MM.1S (cell line): Measurements from ENCODE around the gene ZC3H12A.

Experiments used
- EZH2phosphoT487 ChIP-seq: fragments of 300-600 bp; sonication (generic); IDR thresholded peaks from 2 replicates; pipeline ENCODE4 v1.6.1; 2018; ENCODE audit warnings: antibody characterized with exemption, low read length
- TF ChIP-seq, protein P1 (sequence below): fragments of 300-600 bp; sonication (generic); IDR thresholded peaks from 2 replicates; pipeline ENCODE4 v1.5.1; 2016; ENCODE audit warnings: antibody characterized with exemption, low read length, mixed read lengths

DNA sequence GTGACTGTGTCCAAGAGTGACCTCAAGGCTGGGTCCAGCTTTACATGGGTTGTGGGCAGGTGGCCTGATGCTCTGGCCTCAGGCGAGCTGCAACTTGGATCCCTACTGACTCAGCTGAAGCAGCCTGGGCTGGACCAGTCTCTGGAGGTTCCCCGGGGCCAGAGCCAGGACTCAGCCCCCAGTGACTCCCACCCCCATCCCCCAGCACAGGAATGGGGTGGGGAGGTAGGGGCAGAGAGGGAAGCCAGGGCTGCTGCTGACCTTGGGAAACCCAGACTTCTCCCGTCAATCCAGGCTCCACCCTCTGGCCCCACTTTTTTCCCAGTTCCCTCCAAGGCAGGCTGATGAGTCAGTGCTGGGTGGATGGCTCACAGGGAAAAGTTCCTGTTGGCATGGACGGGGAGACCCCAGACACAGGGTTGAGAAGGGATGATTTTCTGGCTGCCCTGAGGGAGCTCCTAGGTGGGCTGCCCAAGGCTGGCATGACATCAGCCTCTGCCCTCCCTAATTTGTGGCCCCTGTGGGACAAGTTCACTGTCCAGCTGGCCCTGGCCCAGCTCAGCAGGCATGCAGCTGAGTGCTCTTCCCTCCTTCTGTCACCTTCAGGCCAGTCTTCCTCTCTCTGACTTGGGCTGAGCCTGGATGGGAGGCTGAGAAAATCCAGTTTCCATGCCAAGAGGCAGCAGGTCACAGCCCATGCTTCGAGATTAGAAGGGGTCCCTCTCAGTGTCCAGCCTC lies 2.2 kb downstream of the ZC3H12A start:
- TF ChIP-seq EZH2phosphoT487: no peak
- TF ChIP-seq, protein P1, sequence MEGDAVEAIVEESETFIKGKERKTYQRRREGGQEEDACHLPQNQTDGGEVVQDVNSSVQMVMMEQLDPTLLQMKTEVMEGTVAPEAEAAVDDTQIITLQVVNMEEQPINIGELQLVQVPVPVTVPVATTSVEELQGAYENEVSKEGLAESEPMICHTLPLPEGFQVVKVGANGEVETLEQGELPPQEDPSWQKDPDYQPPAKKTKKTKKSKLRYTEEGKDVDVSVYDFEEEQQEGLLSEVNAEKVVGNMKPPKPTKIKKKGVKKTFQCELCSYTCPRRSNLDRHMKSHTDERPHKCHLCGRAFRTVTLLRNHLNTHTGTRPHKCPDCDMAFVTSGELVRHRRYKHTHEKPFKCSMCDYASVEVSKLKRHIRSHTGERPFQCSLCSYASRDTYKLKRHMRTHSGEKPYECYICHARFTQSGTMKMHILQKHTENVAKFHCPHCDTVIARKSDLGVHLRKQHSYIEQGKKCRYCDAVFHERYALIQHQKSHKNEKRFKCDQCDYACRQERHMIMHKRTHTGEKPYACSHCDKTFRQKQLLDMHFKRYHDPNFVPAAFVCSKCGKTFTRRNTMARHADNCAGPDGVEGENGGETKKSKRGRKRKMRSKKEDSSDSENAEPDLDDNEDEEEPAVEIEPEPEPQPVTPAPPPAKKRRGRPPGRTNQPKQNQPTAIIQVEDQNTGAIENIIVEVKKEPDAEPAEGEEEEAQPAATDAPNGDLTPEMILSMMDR: no peak
